Tibial nerve (tissue), 4 donors: ENCODE data around the gene GGCT. TPM values are rescaled to one million over a fixed set of nuclear protein-coding genes. Genes with fewer than 3 reads are reported as not detected.
"Not testable (repeated sequence)": the region's sequence is repeated elsewhere in the genome, so short reads cannot be mapped to it uniquely, and the experiment has no call there.

Experiments used
- DNase-seq, 2 donors: peaks; one replicate each; pipeline ENCODE4 v3.0.0-alpha.2; 2019; ENCODE audit warnings: low spot score in 2 of 2
- H3K27ac ChIP-seq, 4 donors: fragments of 200-600 bp; sonication (generic) in 3 of 4; one replicate each; pipeline ENCODE4 v1.5.1; 2017 to 2019; ENCODE audit warnings: mild to moderate bottlenecking in 1 of 4
- H3K27me3 ChIP-seq, 2 donors: fragments of 200-600 bp; sonication (generic) in 1 of 2; one replicate each; pipeline versions ENCODE4 v1.5.1 to v1.6.0; 2017 to 2019
- H3K36me3 ChIP-seq, 3 donors: fragments of 200-600 bp; sonication (generic); one replicate each; pipeline ENCODE4 v1.5.1; 2018 to 2019
- H3K4me1 ChIP-seq, 4 donors: fragments of 200-600 bp; sonication (generic) in 3 of 4; one replicate each; pipeline ENCODE4 v1.5.1; 2017 to 2019
- H3K4me3 ChIP-seq, 4 donors: fragments of 200-600 bp; sonication (generic) in 3 of 4; one replicate each; pipeline ENCODE4 v1.5.1; 2017 to 2019; ENCODE audit warnings: mild to moderate bottlenecking in 1 of 4, moderate library complexity in 1 of 4
- H3K9me3 ChIP-seq, 4 donors: fragments of 200-600 bp; sonication (generic) in 3 of 4; one replicate each; pipeline ENCODE4 v1.5.1; 2017 to 2019
- CTCF ChIP-seq, 5 experiments: fragments of 200-600 bp in 3 of 5; fragments of 450-650 bp in 2 of 5; sonication (generic) in 3 of 5; IDR thresholded peaks; one replicate each; pipeline ENCODE4 v1.5.1; 2016 to 2019; ENCODE audit warnings: antibody characterized with exemption in 5 of 5, mild to moderate bottlenecking in 3 of 5, moderate library complexity in 2 of 5
- EP300 ChIP-seq, 2 donors: sonication (generic); formaldehyde crosslinking; IDR thresholded peaks; one replicate each; pipeline ENCODE4 v1.6.1; 2017; ENCODE audit warnings: antibody characterized with exemption in 2 of 2, mild to moderate bottlenecking in 1 of 2
- POLR2A ChIP-seq, 2 donors: fragments of 450-650 bp; IDR thresholded peaks; one replicate each; pipeline ENCODE4 v1.6.1; 2017; ENCODE audit warnings: antibody characterized with exemption in 2 of 2, mild to moderate bottlenecking in 2 of 2, moderate library complexity in 2 of 2
- WGBS, 2 donors: methylation state at CpG; one replicate each; pipeline ENCODE4 v1.1.5; 2018; 5-methylcytosine and 5-hydroxymethylcytosine counted together
- total RNA-seq, 4 donors: library from RNA; depleted of rRNA; stranded (reverse); fragments of >200 nt; gene quantifications; one replicate each; pipeline ENCODE4 v1.1.0, GENCODE V29; 2016

Gene GGCT
- total RNA-seq, 4 donors from 2014 or later: 12.2 to 39.6 (median 29.6) TPM

GRCh38 chr7:30528779-30529178 lies 24.1 kb upstream of the GGCT start:
- Histone ChIP-seq H3K4me1 (no peaks in the 10 kb centered on the region), H3K27ac (no peak overlapping the region), H3K27me3 (no peaks in the 10 kb centered on the region), H3K36me3 (peaks cover 0 to 6% (median 0%) of the 10 kb centered on the region in 3 donors), H3K9me3 (no peaks in the 10 kb centered on the region), H3K4me3 (no peak overlapping the region)
- no peak for DNase-seq
- TF ChIP-seq EP300 (IDR thresholded peaks at IDR 0.05) (no peak), POLR2A (IDR thresholded peaks at IDR 0.05) (no peak), CTCF (IDR thresholded peaks at IDR 0.05) (no peak)

- not testable (repeated sequence) for H3K27me3 ChIP-seq, DNase-seq, H3K36me3 ChIP-seq, H3K4me3 ChIP-seq, H3K27ac ChIP-seq, H3K4me1 ChIP-seq, H3K9me3 ChIP-seq
- 77 to 84% methylated on average over 1 of the region's 1 CpG for WGBS, 2 donors
Measured at GRCh38 chr7:30527297-30527696, 22.7 kb upstream of the GGCT start.

- 93 to 94% methylated on average over 4 of the region's 4 CpGs for WGBS, 2 donors
- Histone ChIP-seq H3K27me3 (no peaks in the 10 kb centered on the region), H3K4me1 (peaks cover 0 to 4% (median 0%) of the 10 kb centered on the region in 4 donors), H3K9me3 (no peaks in the 10 kb centered on the region), H3K36me3 (peaks cover 0 to 6% (median 0%) of the 10 kb centered on the region in 3 donors), H3K27ac (no peak overlapping the region), H3K4me3 (no peak overlapping the region)
- no peak for DNase-seq
- no peak for TF ChIP-seq CTCF (IDR thresholded peaks at IDR 0.05)
- no peak for TF ChIP-seq POLR2A (IDR thresholded peaks at IDR 0.05)
- no peak for TF ChIP-seq EP300 (IDR thresholded peaks at IDR 0.05)
Measured at GRCh38 chr7:30526163-30526562, 21.5 kb upstream of the GGCT start.

- no peaks in the 10 kb centered on the region for H3K9me3 ChIP-seq
- no peak overlapping the region for H3K4me3 ChIP-seq
- H3K27me3 ChIP-seq: no peaks in the 10 kb centered on the region
- 88 to 97% methylated on average over 5 of the region's 5 CpGs for WGBS, 2 donors
- H3K4me1 ChIP-seq: peaks cover 0 to 12% (median 0%) of the 10 kb centered on the region in 4 donors
- H3K36me3 ChIP-seq: peaks cover 0 to 6% (median 0%) of the 10 kb centered on the region in 3 donors
- no peak overlapping the region for H3K27ac ChIP-seq
- TF ChIP-seq POLR2A (IDR thresholded peaks at IDR 0.05) (no peak), CTCF (IDR thresholded peaks at IDR 0.05) (no peak), EP300 (IDR thresholded peaks at IDR 0.05) (no peak)
- no peak for DNase-seq
Measured at GRCh38 chr7:30525429-30525828, 20.8 kb upstream of the GGCT start.

- no peak overlapping the region for H3K27ac ChIP-seq
- peaks cover 0 to 6% (median 0%) of the 10 kb centered on the region in 3 donors for H3K36me3 ChIP-seq
- 82 to 88% methylated on average over 2 of the region's 2 CpGs for WGBS, 2 donors
Measured at GRCh38 chr7:30524545-30524944, 19.9 kb upstream of the GGCT start.

More at GRCh38 chr7:30524545-30524944, 19.9 kb upstream of the GGCT start:
- no peaks in the 10 kb centered on the region for H3K9me3 ChIP-seq
- H3K27me3 ChIP-seq: no peaks in the 10 kb centered on the region
- no peak for DNase-seq
- peaks cover 0 to 12% (median 0%) of the 10 kb centered on the region in 4 donors for H3K4me1 ChIP-seq
- TF ChIP-seq CTCF (IDR thresholded peaks at IDR 0.05): no peak
- no peak for TF ChIP-seq POLR2A (IDR thresholded peaks at IDR 0.05)
- no peak for TF ChIP-seq EP300 (IDR thresholded peaks at IDR 0.05)
- H3K4me3 ChIP-seq: no peak overlapping the region
